ENCODE data around the gene DEFB127.

DNA sequence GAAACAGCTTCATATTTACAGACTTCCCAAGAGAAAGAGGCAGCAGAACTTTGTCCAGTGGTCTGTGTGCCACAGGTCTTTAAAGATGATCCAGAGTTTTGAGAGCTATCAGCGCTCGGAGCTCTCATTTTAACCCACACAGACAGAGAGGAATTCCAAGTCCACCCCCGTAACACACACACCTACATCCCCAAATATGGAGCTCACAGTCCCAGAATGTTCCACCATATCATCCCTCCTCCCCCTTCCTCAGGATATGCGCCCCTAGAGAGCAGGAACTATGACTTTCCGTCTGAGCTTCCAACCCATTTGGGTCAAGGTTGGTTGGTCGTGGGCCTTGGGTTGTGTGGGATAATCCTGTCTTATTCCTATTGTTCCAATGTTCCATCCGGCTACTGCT lies 32.4 kb downstream of the DEFB127 start, which contains the start of gene DEFB128:
- no peak for TF ChIP-seq GATA2 (IDR thresholded peaks at IDR 0.05; ENCODE audit: low read depth, low read length)
- TF ChIP-seq GATA3 (IDR thresholded peaks at IDR 0.05; ENCODE audit: low read depth, low read length), result no peak

Data from SH-SY5Y (cell line).